Left lung (tissue), 10 donors: ENCODE results near the gene MPRIP. TPM values are rescaled to one million over a fixed set of nuclear protein-coding genes. Genes with fewer than 3 reads are reported as not detected.
"Not testable (repeated sequence)": the region's sequence is repeated elsewhere in the genome, so short reads cannot be mapped to it uniquely, and the experiment has no call there.

Source experiments
- ATAC-seq: fragments of 200-7000 bp; cut with Tn5 transposase; one replicate; pipeline ENCODE4 v1.9.1; 2020; ENCODE audit warnings: moderate library complexity
- DNase-seq, 4 donors: peaks; one replicate each; pipeline ENCODE4 v3.0.0-alpha.2; 2013 to 2020
- H3K27ac ChIP-seq, 2 donors: fragments of 200-600 bp; sonication (generic) in 1 of 2; one replicate each; pipeline versions ENCODE4 v1.5.0 to v1.8.0; 2020 to 2021
- H3K27me3 ChIP-seq, 2 donors: fragments of 200-600 bp; sonication (generic) in 1 of 2; one replicate each; pipeline versions ENCODE4 v1.5.0 to v1.8.0; 2020 to 2021
- H3K36me3 ChIP-seq, 2 donors: fragments of 200-600 bp; sonication (generic) in 1 of 2; one replicate each; pipeline versions ENCODE4 v1.5.0 to v1.8.0; 2020 to 2021
- H3K4me1 ChIP-seq, 2 donors: fragments of 200-600 bp; one replicate each; pipeline ENCODE4 v1.8.0; 2021
- H3K4me3 ChIP-seq, 2 donors: fragments of 200-600 bp; sonication (generic) in 1 of 2; one replicate each; pipeline versions ENCODE4 v1.5.0 to v1.8.0; 2020 to 2021; ENCODE audit warnings: mild to moderate bottlenecking in 1 of 2
- H3K9me3 ChIP-seq, 2 donors: fragments of 200-600 bp; sonication (generic) in 1 of 2; one replicate each; pipeline versions ENCODE4 v1.5.0 to v1.8.0; 2020 to 2021
- CTCF ChIP-seq, 2 donors: fragments of 200-600 bp; sonication (generic) in 1 of 2; IDR thresholded peaks; one replicate each; pipeline versions ENCODE4 v1.5.0 to v1.8.0; 2021; ENCODE audit warnings: antibody characterized with exemption in 2 of 2
- intact Hi-C, 2 donors: fragments of 100-400 bp; cut with DNase I; formaldehyde crosslinking; loops; one replicate each; pipeline versions ENCODE4 v1.11.2 to v1.14.2; 2022
- polyA plus RNA-seq, 6 donors: library from polyadenylated mRNA; unstranded; fragments of 120-200 nt; gene quantifications; one replicate each; pipeline ENCODE4 v1.2.1, GENCODE V29; 2013; ENCODE audit not compliant: insufficient read length in 6 of 6
- total RNA-seq, 2 donors: library from RNA; stranded (reverse); fragmentation: NEBNext Ultra II Directional; extraction: Animal tissue kit (Norgen Biotek cat#: 25700); gene quantifications; one replicate each; pipeline ENCODE4 v1.2.1, GENCODE V29; 2021
- donor health status: DM: no; HTN: yes; CAD: no.
- donor health status: DM: no; HTN: no; CAD: no.

Gene MPRIP
- total and polyA plus RNA-seq, 8 donors, result 221 to 338 (median 257) TPM

GRCh38 chr17:17015230-17015629 is 27.0 kb upstream of the MPRIP start:
- Histone ChIP-seq H3K36me3 (no peaks in the 10 kb centered on the region), H3K4me1 (peaks cover 0 to 12% of the 10 kb centered on the region in 2 donors), H3K4me3 (no peak overlapping the region), H3K9me3 (no peaks in the 10 kb centered on the region), H3K27me3 (no peaks in the 10 kb centered on the region), H3K27ac (no peak overlapping the region)
- ATAC-seq, result no peak
- no peak for TF ChIP-seq CTCF (IDR thresholded peaks at IDR 0.05)
- intact Hi-C loops, result no loop called here
- DNase-seq, result no peak

GRCh38 chr17:17016199-17017197 is 25.8 kb upstream of the MPRIP start:
- intact Hi-C loops, H3K9me3 ChIP-seq, DNase-seq, H3K4me3 ChIP-seq, H3K36me3 ChIP-seq, H3K27ac ChIP-seq, H3K27me3 ChIP-seq, ATAC-seq: not testable (repeated sequence)
- H3K4me1 ChIP-seq, result peaks cover 9 to 19% of the 10 kb centered on the region in 2 donors

GRCh38 chr17:17017343-17018014 is 24.8 kb upstream of the MPRIP start:
- intact Hi-C loops, result no loop called here
- ATAC-seq (no peak), DNase-seq (no peak)
- Histone ChIP-seq H3K4me1 (peaks cover 13 to 22% of the 10 kb centered on the region in 2 donors), H3K27me3 (no peaks in the 10 kb centered on the region), H3K36me3 (no peaks in the 10 kb centered on the region), H3K27ac (no peak overlapping the region), H3K9me3 (no peaks in the 10 kb centered on the region), H3K4me3 (no peak overlapping the region)
- no peak for TF ChIP-seq CTCF (IDR thresholded peaks at IDR 0.05)

- ATAC-seq (no peak), DNase-seq (no peak)
- no peaks in the 10 kb centered on the region for H3K27me3 ChIP-seq
- peak overlapping the region in 1 of 2 donors; percentile 13 for H3K27ac ChIP-seq
- no peaks in the 10 kb centered on the region for H3K36me3 ChIP-seq
- no peak overlapping the region for H3K4me3 ChIP-seq
- intact Hi-C loops, result no loop called here
- TF ChIP-seq CTCF (IDR thresholded peaks at IDR 0.05), result no peak
- H3K9me3 ChIP-seq, result no peaks in the 10 kb centered on the region
- peaks cover 13 to 22% of the 10 kb centered on the region in 2 donors for H3K4me1 ChIP-seq
Observed at GRCh38 chr17:17018021-17018441, 24.2 kb upstream of the MPRIP start.

GRCh38 chr17:17018612-17019429 is 23.4 kb upstream of the MPRIP start:
- Histone ChIP-seq H3K27me3 (no peaks in the 10 kb centered on the region), H3K27ac (peak overlapping the region in 1 of 2 donors; percentile 13), H3K4me1 (peaks cover 13 to 22% of the 10 kb centered on the region in 2 donors), H3K9me3 (no peaks in the 10 kb centered on the region), H3K36me3 (no peaks in the 10 kb centered on the region), H3K4me3 (no peak overlapping the region)
- intact Hi-C loops, result no loop called here
- DNase-seq (peak in 3 of 4 donors; percentile 39 to 80 (median 70)), ATAC-seq (peak; percentile 76)
- no peak for TF ChIP-seq CTCF (IDR thresholded peaks at IDR 0.05)
